SW480 (cell line): ENCODE measurements around the gene MAGEL2.
A peak's percentile ranks its signal among the peaks of the same experiment; 100 is the strongest.
"Not testable (repeated sequence)": the region's sequence is repeated elsewhere in the genome, so short reads cannot be mapped to it uniquely, and the experiment has no call there.

Experiments used
- DNase-seq: peaks from one replicate; pipeline ENCODE4 v3.0.0-alpha.2; 2016; ENCODE audit warnings: low spot score

The MAGEL2 gene

GRCh38 chr15:23606226-23606625 lies 41.4 kb downstream of the MAGEL2 start:
- DNase-seq, result peak; percentile 8

GRCh38 chr15:23602124-23602523 lies 45.5 kb downstream of the MAGEL2 start:
- DNase-seq, result no peak

DNA sequence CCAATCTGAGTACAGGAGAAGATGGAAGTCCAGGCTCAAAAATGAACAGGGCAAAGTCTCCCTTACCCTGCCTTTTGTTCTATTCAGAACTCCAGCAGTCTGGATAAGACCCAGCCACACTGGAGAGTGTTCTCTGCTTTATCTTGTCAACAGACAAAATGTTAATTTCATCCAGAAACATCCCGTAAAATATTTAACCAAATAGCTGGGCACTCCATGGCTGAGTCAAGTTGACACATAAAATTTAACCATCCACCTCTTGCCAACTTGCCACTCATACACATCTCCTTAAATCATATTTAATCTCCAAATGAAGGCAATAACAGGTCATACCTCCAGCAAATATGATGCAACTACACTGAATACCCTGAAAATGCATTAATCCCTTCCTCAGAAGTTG lies 48.6 kb downstream of the MAGEL2 start:
- no peak for DNase-seq

GRCh38 chr15:23597278-23597677 lies 50.4 kb downstream of the MAGEL2 start:
- not testable (repeated sequence) for DNase-seq

GRCh38 chr15:23596736-23597135 lies 50.9 kb downstream of the MAGEL2 start:
- DNase-seq, result no peak

DNA sequence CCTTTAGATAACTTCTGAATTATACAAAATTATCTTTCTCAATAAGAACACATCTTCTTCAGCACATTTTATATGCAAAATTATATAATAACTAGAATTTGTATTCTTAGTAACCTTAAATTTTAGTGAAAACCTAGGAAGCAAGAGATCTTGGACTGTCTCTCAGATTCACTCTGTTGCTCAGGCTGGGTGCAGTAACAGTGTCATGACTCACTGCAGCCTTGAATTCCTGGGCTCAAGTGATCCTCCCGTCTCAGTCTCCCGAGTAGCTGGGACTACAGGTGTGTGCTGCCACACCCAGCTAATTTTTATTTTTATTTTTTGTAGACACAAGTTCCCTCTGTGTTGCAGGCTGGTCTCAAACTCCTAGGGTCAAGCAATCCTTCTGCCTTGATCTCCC lies 52.3 kb downstream of the MAGEL2 start:
- no peak for DNase-seq

GRCh38 chr15:23594252-23594770 lies 53.4 kb downstream of the MAGEL2 start:
- DNase-seq, result no peak
